CD4-positive, CD25-positive, alpha-beta regulatory T cell (primary cell): ENCODE measurements around the gene UGT1A6. TPM values are rescaled to one million over a fixed set of nuclear protein-coding genes. Genes with fewer than 3 reads are reported as not detected.
"Not testable (repeated sequence)": the region's sequence is repeated elsewhere in the genome, so short reads cannot be mapped to it uniquely, and the experiment has no call there.

Source experiments
- ATAC-seq, 2 donors: fragments of 150-1000 bp; cut with Tn5 transposase; one replicate each; pipeline ENCODE4 v1.10.0; 2021; ENCODE audit warnings: low read depth in 2 of 2, moderate number of reproducible peaks in 2 of 2, moderate library complexity in 1 of 2
- DNase-seq, 3 donors: peaks; one replicate each; pipeline versions ENCODE4 v3.0.0 to v3.0.0-alpha.2; 2012 to 2022; ENCODE audit warnings: mixed read lengths in 1 of 3
- H3K27ac ChIP-seq: one replicate; pipeline ENCODE4 v1.7.0; 2013; ENCODE audit warnings: mild to moderate bottlenecking, low read length; ENCODE audit not compliant: insufficient read depth, poor library complexity, severe bottlenecking
- H3K27me3 ChIP-seq: one replicate; pipeline ENCODE4 v1.7.0; 2013; ENCODE audit warnings: low read length; ENCODE audit not compliant: control insufficient read depth, insufficient read depth
- H3K36me3 ChIP-seq: one replicate; pipeline ENCODE4 v1.7.0; 2013; ENCODE audit warnings: mild to moderate bottlenecking, low read length, moderate library complexity; ENCODE audit not compliant: control insufficient read depth, insufficient read depth
- H3K4me1 ChIP-seq: 2 replicates; pipeline ENCODE4 v1.7.0; 2013; ENCODE audit warnings: mild to moderate bottlenecking, low read length; ENCODE audit not compliant: insufficient read depth, control insufficient read depth, poor library complexity, severe bottlenecking
- H3K4me3 ChIP-seq: one replicate; pipeline ENCODE4 v1.7.0; 2013; ENCODE audit warnings: low read depth, mild to moderate bottlenecking, low read length, moderate library complexity
- H3K9me3 ChIP-seq, 2 experiments: 1 replicate in 1 of 2; 2 replicates in 1 of 2; pipeline ENCODE4 v1.7.0; 2013; ENCODE audit warnings: low read length in 2 of 2, mild to moderate bottlenecking in 1 of 2, moderate library complexity in 1 of 2; ENCODE audit not compliant: control insufficient read depth in 2 of 2
- H3K27ac Mint-ChIP-seq, 3 donors: one replicate each; pipeline ENCODE4 v1.8.0; 2020 to 2022; ENCODE audit warnings: mild to moderate bottlenecking in 3 of 3, mixed read lengths in 3 of 3, moderate library complexity in 2 of 3
- H3K27me3 Mint-ChIP-seq: one replicate; pipeline ENCODE4 v1.8.0; 2022; ENCODE audit warnings: mild to moderate bottlenecking, mixed read lengths
- H3K36me3 Mint-ChIP-seq: one replicate; pipeline ENCODE4 v1.8.0; 2020; ENCODE audit warnings: mixed read lengths
- H3K4me1 Mint-ChIP-seq, 4 donors: one replicate each; pipeline ENCODE4 v1.8.0; 2020 to 2022; ENCODE audit warnings: mixed read lengths in 4 of 4, mild to moderate bottlenecking in 1 of 4
- H3K4me3 Mint-ChIP-seq, 4 donors: one replicate each; pipeline ENCODE4 v1.8.0; 2020 to 2022; ENCODE audit warnings: mild to moderate bottlenecking in 4 of 4, mixed read lengths in 4 of 4, moderate library complexity in 3 of 4
- H3K9me3 Mint-ChIP-seq, 7 donors: one replicate each; pipeline ENCODE4 v1.8.0; 2020 to 2022; ENCODE audit warnings: mixed read lengths in 7 of 7, mild to moderate bottlenecking in 3 of 7, moderate library complexity in 2 of 7
- polyA plus RNA-seq, 4 donors: library from polyadenylated mRNA; unstranded; fragments of 300-500 nt; fragmentation: Illumina TruSeq; gene quantifications; one replicate each; pipeline ENCODE4 v1.2.3, GENCODE V29; 2021
- total RNA-seq: library from RNA; stranded (reverse); gene quantifications from one replicate; pipeline ENCODE4 v1.2.3, GENCODE V29; 2022

Gene UGT1A6
- not detected for total RNA-seq
- polyA plus RNA-seq = not detected

DNA sequence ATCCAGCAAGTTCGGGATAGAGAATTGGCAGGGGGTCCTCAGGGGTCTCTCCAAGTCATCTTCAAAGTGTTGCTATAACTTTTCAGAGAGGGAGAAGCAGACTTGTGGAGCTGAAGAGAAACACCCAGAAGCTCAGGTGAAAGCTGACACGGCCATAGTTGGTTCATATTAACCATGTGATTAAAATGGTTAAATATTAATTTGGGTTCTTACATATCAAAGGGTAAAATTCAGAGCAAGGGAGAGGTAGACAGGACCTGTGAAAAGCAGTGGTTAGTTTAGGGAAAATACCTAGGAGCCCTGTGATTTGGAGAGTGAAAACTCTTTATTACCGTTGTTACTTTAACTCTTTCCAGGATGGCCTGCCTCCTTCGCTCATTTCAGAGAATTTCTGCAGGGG is at the start of gene UGT1A6:
Gene UGT1A6 (plus strand): TSS at position 243 of the 400 bp plus-strand sequence. CDS start 115 bp downstream, at position 358.
- Histone ChIP-seq H3K4me3 (no peak within 1 kb of the TSS), H3K27ac (no peak within 1 kb of the TSS), H3K27me3 (peaks cover 4% of the 10 kb centered on the region), H3K36me3 (no peaks in the 10 kb centered on the region), H3K4me1 (no peaks in the 10 kb centered on the region), H3K9me3 (no peaks in the 10 kb centered on the region)
- DNase-seq (no peak), ATAC-seq (no peak)
- H3K36me3 Mint-ChIP-seq = no peaks in the 10 kb centered on the region
- H3K9me3 Mint-ChIP-seq = peaks cover 0 to 2% (median 0%) of the 10 kb centered on the region in 7 donors
- no peak within 1 kb of the TSS for H3K27ac Mint-ChIP-seq
- no peaks in the 10 kb centered on the region for H3K4me1 Mint-ChIP-seq
- peaks cover 26% of the 10 kb centered on the region for H3K27me3 Mint-ChIP-seq
- H3K4me3 Mint-ChIP-seq = peak within 1 kb of the TSS in 1 of 4 donors; percentile 24

DNA sequence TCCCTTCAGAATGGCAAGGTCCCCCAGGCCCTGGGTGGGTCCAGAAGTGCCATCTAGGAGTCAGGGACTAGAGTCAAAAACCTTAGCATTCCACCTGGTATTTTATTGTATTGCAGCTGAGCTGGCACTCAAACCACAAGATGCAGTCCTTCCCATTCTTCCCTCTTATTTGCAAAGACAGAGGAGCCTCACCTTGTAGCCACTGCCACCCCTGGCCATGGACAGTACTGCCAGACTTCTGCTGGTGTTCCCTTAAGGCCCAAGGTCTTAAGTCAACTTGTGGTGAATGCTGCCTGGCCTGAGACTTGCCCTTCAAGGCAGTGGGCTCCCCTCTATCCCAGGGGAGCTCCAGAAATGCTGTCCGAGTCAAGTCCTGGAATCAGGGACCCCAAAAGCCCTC is 49.6 kb upstream of the UGT1A6 start:
- Mint-ChIP-seq H3K4me3 (no peak overlapping the region), H3K27ac (no peak overlapping the region), H3K9me3 (peaks cover 0 to 22% (median 6%) of the 10 kb centered on the region in 7 donors), H3K27me3 (peaks cover 33% of the 10 kb centered on the region), H3K4me1 (peaks cover 0 to 4% (median 0%) of the 10 kb centered on the region in 4 donors), H3K36me3 (no peaks in the 10 kb centered on the region)
- no peak for ATAC-seq
- no peak overlapping the region for H3K4me3 ChIP-seq
- peaks cover 4 to 12% of the 10 kb centered on the region in 2 experiments for H3K9me3 ChIP-seq
- DNase-seq = no peak
- no peaks in the 10 kb centered on the region for H3K27me3 ChIP-seq
- no peak overlapping the region for H3K27ac ChIP-seq
- H3K4me1 ChIP-seq = no peaks in the 10 kb centered on the region
- no peaks in the 10 kb centered on the region for H3K36me3 ChIP-seq

DNA sequence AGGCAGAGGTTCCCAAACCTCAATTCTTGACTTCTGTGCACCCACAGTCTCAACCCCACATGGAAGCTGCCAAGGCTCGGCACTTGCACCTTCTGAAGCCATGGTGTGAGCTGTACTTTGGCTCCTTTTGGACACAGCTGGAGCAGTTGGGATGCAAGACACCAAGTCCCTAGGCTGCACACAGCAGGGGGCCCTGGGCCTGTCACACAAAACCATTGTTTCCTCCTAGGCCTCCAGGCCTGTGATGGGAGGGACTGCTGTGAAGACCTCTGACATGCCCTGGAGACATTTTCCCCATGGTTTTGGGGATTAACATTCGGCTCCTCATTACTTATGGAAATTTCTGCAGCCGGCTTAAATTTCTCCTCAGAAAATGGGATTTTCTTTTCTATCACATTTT is 46.7 kb upstream of the UGT1A6 start:
- not testable (repeated sequence) for H3K4me3 Mint-ChIP-seq, DNase-seq, H3K27ac Mint-ChIP-seq, H3K4me1 ChIP-seq, H3K27me3 ChIP-seq, H3K27ac ChIP-seq, H3K36me3 Mint-ChIP-seq, H3K36me3 ChIP-seq, H3K4me3 ChIP-seq, H3K4me1 Mint-ChIP-seq, ATAC-seq
- H3K9me3 Mint-ChIP-seq = peaks cover 0 to 22% (median 8%) of the 10 kb centered on the region in 7 donors
- H3K9me3 ChIP-seq = peaks cover 4 to 12% of the 10 kb centered on the region in 2 experiments
- peaks cover 30% of the 10 kb centered on the region for H3K27me3 Mint-ChIP-seq

DNA sequence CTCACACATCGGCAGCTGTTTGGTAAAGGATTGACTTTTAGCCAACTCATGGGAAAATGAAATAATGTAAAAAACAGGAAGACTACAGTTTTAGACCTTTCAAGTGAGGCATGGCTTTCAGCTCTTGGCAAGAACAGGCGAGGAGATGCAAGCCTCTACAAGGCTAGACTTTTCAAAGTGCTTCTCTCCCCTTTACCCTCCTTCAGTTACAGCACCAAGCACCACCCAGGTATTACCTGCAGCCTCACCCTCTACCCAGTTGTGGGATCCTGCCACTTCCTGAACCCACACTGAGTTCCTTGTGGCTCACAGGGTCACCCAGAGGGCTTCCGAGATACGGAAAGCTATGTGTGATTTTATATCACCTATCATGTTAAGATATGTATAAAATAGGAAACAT is 41.7 kb upstream of the UGT1A6 start:
- no peak for ATAC-seq
- H3K4me1 Mint-ChIP-seq = no peaks in the 10 kb centered on the region

DNA sequence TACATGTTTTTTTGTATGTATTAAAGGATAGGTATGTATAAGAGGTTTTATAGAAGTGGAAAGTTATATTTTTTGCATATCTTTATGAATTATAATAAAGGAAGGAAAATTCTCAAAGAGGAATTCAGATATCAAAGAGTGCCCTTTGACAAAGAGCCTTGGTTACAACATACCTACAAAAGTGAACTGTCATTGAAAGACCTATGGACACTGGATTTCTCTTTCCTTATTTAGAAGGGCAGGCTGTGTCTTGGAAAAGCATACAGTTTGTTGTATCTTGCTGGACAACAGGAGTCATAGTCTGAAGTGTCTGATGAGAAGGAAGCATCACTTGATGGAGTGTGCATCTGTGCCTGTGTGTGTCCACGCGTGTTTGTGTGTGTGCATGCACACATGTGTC is 41.3 kb upstream of the UGT1A6 start:
- no peaks in the 10 kb centered on the region for H3K36me3 Mint-ChIP-seq
- peaks cover 0 to 8% (median 3%) of the 10 kb centered on the region in 7 donors for H3K9me3 Mint-ChIP-seq

More for the DNA sequence above, 41.7 kb upstream of the UGT1A6 start:
- Mint-ChIP-seq H3K27ac (no peak overlapping the region), H3K36me3 (no peaks in the 10 kb centered on the region), H3K9me3 (peaks cover 0 to 9% (median 5%) of the 10 kb centered on the region in 7 donors), H3K4me3 (no peak overlapping the region), H3K27me3 (peaks cover 42% of the 10 kb centered on the region)
- no peak for DNase-seq
- H3K27ac ChIP-seq = no peak overlapping the region
- H3K4me1 ChIP-seq = no peaks in the 10 kb centered on the region
- no peaks in the 10 kb centered on the region for H3K36me3 ChIP-seq
- H3K27me3 ChIP-seq = no peaks in the 10 kb centered on the region
- H3K4me3 ChIP-seq = no peak overlapping the region
- H3K9me3 ChIP-seq = peaks cover 0 to 6% of the 10 kb centered on the region in 2 experiments

DNA sequence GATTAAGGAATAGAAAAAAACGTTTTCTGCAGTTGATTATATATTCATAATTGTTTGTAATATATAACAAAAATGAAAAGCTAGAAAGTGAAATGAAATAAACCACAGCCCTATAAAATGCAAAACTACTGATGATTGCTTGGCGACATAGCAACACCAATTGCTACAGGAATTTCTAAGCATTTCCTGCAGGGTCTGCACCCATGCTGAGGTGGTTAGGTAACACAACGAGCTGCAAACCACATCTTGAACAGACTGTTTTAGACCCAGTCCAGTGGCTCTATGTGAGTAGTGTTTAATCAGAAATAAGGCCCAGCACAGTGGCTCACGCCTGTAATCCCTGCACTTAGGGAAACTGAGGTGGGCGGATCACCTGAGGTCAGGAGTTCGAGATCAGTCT is 38.2 kb upstream of the UGT1A6 start:
- no peaks in the 10 kb centered on the region for H3K9me3 ChIP-seq
- no peak for ATAC-seq
- no peak overlapping the region for H3K4me3 Mint-ChIP-seq

More for the DNA sequence above, 41.3 kb upstream of the UGT1A6 start:
- Histone ChIP-seq H3K36me3 (no peaks in the 10 kb centered on the region), H3K27ac (no peak overlapping the region), H3K9me3 (peaks cover 0 to 4% of the 10 kb centered on the region in 2 experiments), H3K4me1 (no peaks in the 10 kb centered on the region), H3K27me3 (no peaks in the 10 kb centered on the region), H3K4me3 (no peak overlapping the region)
- no peak for DNase-seq
- ATAC-seq = no peak
- no peaks in the 10 kb centered on the region for H3K4me1 Mint-ChIP-seq
- H3K4me3 Mint-ChIP-seq = no peak overlapping the region
- H3K27me3 Mint-ChIP-seq = peaks cover 42% of the 10 kb centered on the region
- H3K27ac Mint-ChIP-seq = no peak overlapping the region

DNA sequence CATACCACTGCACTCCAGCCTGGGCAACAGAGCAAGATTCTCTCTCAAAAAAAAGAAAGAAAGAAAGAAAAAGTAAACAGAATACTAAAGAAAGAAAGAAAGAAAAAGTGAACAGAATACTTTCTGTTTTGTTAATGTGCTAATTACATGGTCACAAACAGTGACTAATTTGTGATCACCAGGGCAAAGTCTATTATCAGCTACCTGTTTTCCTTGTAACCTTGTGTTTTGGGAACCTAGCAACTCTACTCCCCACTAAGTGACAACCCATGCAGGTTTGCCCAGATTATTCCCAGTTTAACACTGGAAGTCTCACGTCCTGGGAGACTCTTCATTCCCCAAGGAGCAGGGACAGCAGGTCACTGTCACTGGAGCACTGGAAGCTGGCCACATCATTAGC is 37.6 kb upstream of the UGT1A6 start:
- no peak overlapping the region for H3K4me3 Mint-ChIP-seq
- DNase-seq (no peak), ATAC-seq (no peak)
- no peak overlapping the region for H3K27ac Mint-ChIP-seq
- Histone ChIP-seq H3K27ac (no peak overlapping the region), H3K4me3 (no peak overlapping the region), H3K36me3 (no peaks in the 10 kb centered on the region), H3K9me3 (no peaks in the 10 kb centered on the region), H3K4me1 (no peaks in the 10 kb centered on the region), H3K27me3 (peaks cover 3% of the 10 kb centered on the region)
- H3K27me3 Mint-ChIP-seq = peaks cover 50% of the 10 kb centered on the region
- H3K4me1 Mint-ChIP-seq = no peaks in the 10 kb centered on the region
- H3K9me3 Mint-ChIP-seq = no peaks in the 10 kb centered on the region
- no peaks in the 10 kb centered on the region for H3K36me3 Mint-ChIP-seq

More for the DNA sequence above, 38.2 kb upstream of the UGT1A6 start:
- no peaks in the 10 kb centered on the region for H3K36me3 ChIP-seq
- H3K27ac ChIP-seq = no peak overlapping the region
- DNase-seq = no peak
- H3K27me3 ChIP-seq = no peaks in the 10 kb centered on the region
- Mint-ChIP-seq H3K4me1 (no peaks in the 10 kb centered on the region), H3K27ac (no peak overlapping the region), H3K27me3 (peaks cover 50% of the 10 kb centered on the region), H3K36me3 (no peaks in the 10 kb centered on the region), H3K9me3 (no peaks in the 10 kb centered on the region)
- no peaks in the 10 kb centered on the region for H3K4me1 ChIP-seq
- no peak overlapping the region for H3K4me3 ChIP-seq

DNA sequence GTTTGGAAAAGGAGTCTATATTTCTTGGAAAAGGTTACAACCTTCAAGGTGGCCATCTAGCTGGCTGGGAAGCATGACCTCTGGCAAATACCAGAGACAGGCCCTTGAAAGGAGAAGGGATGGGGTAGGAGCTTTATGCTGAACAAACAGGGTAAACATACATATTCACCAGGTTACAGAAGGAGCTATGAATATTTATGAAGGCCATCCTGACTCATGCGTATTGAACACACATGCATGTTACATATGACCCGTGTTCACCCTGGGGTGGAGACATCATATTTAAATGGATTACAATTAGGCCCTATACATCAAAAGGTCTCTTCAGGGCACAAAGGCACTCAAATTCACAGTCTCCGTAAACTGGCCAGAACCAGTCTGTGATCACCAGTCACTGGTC is 36.7 kb upstream of the UGT1A6 start:
- DNase-seq, H3K36me3 ChIP-seq, H3K9me3 Mint-ChIP-seq, H3K27me3 ChIP-seq, H3K4me3 ChIP-seq, H3K27ac ChIP-seq, H3K4me1 ChIP-seq, H3K9me3 ChIP-seq, H3K4me3 Mint-ChIP-seq, H3K4me1 Mint-ChIP-seq, H3K27ac Mint-ChIP-seq, H3K36me3 Mint-ChIP-seq, ATAC-seq: not testable (repeated sequence)
- H3K27me3 Mint-ChIP-seq = peaks cover 42% of the 10 kb centered on the region
